NCI-H774 (cell line): ENCODE data around the gene CRYZL1.
A peak's percentile ranks its signal among the peaks of the same experiment; 100 is the strongest.
"Not testable (repeated sequence)": the region's sequence is repeated elsewhere in the genome, so short reads cannot be mapped to it uniquely, and the experiment has no call there.

ENCODE experiments used
- DNase-seq: peaks from one replicate; lab custom pipeline; 2025; lab: John Stamatoyannopoulos, UW

Gene CRYZL1

GRCh38 chr21:33626151-33626550 is 15.4 kb downstream of the CRYZL1 start:
- DNase-seq, result not testable (repeated sequence)

GRCh38 chr21:33622253-33622652 is 19.3 kb downstream of the CRYZL1 start:
- no peak for DNase-seq

GRCh38 chr21:33619726-33620125 is 21.8 kb downstream of the CRYZL1 start:
- DNase-seq, result no peak

- DNase-seq, result no peak
These were observed 23.1 kb downstream of the CRYZL1 start for GRCh38 chr21:33618407-33618806.

GRCh38 chr21:33617565-33617964 is 24.0 kb downstream of the CRYZL1 start:
- DNase-seq, result not testable (repeated sequence)

GRCh38 chr21:33611006-33611744 is 30.4 kb downstream of the CRYZL1 start:
- no peak for DNase-seq

GRCh38 chr21:33608559-33608958 is 33.0 kb downstream of the CRYZL1 start:
- no peak for DNase-seq

- DNase-seq, result no peak
These were observed 43.5 kb downstream of the CRYZL1 start for GRCh38 chr21:33598051-33598450.

- DNase-seq, result peak; percentile 84
These were observed 52.8 kb downstream of the CRYZL1 start, which contains the start of gene DONSON for GRCh38 chr21:33588485-33589335. TSS of gene DONSON (minus strand) at chr21:33588684. CDS start at chr21:33588641, 43 bp downstream.

- DNase-seq, result no peak
These were observed 53.6 kb downstream of the CRYZL1 start for GRCh38 chr21:33587792-33588484.

GRCh38 chr21:33586927-33587326 is 54.6 kb downstream of the CRYZL1 start:
- DNase-seq, result no peak

- DNase-seq, result no peak
These were observed 57.1 kb downstream of the CRYZL1 start for GRCh38 chr21:33584455-33584854.

GRCh38 chr21:33578959-33579542 is 62.5 kb downstream of the CRYZL1 start:
- no peak for DNase-seq

- DNase-seq, result no peak
These were observed 63.3 kb downstream of the CRYZL1 start for GRCh38 chr21:33578214-33578613.

- not testable (repeated sequence) for DNase-seq
These were observed 64.8 kb downstream of the CRYZL1 start for GRCh38 chr21:33576741-33577141.

GRCh38 chr21:33572350-33572749 is 69.2 kb downstream of the CRYZL1 start:
- DNase-seq, result no peak

GRCh38 chr21:33569991-33570390 is 71.5 kb downstream of the CRYZL1 start:
- DNase-seq, result no peak

- no peak for DNase-seq
These were observed 73.1 kb downstream of the CRYZL1 start for GRCh38 chr21:33568448-33568847.

- no peak for DNase-seq
These were observed 73.6 kb downstream of the CRYZL1 start for GRCh38 chr21:33567914-33568313.

- no peak for DNase-seq
These were observed 75.0 kb downstream of the CRYZL1 start for GRCh38 chr21:33566514-33566913.

GRCh38 chr21:33562389-33562788 is 79.2 kb downstream of the CRYZL1 start:
- no peak for DNase-seq

GRCh38 chr21:33561373-33561772 is 80.2 kb downstream of the CRYZL1 start:
- DNase-seq, result no peak
